ENCODE measurements around the gene RAG2.

The RAG2 gene

GRCh38 chr11:36598051-36598450, at the start of gene RAG2:
RAG2 (minus strand) TSS chr11:36598236; CDS start chr11:36594168, 4,068 bp downstream.
- no peak for DNase-seq

- no peak for DNase-seq
Observed at GRCh38 chr11:36638556-36638955, 40.5 kb upstream of the RAG2 start.

GRCh38 chr11:36635066-36635862, 37.2 kb upstream of the RAG2 start:
- no peak for DNase-seq

- no peak for DNase-seq
Observed at GRCh38 chr11:36631774-36632173, 33.7 kb upstream of the RAG2 start.

- DNase-seq = no peak
Observed at GRCh38 chr11:36628765-36629244, 30.8 kb upstream of the RAG2 start.

- DNase-seq = no peak
Observed at GRCh38 chr11:36628141-36628540, 30.1 kb upstream of the RAG2 start.

- DNase-seq = no peak
Observed at GRCh38 chr11:36627471-36627870, 29.4 kb upstream of the RAG2 start.

- DNase-seq = no peak
Observed at GRCh38 chr11:36627006-36627405, 29.0 kb upstream of the RAG2 start.

- DNase-seq = no peak
Observed at GRCh38 chr11:36623494-36623893, 25.5 kb upstream of the RAG2 start.

GRCh38 chr11:36622431-36623136, 24.5 kb upstream of the RAG2 start:
- DNase-seq = peak; percentile 25

- no peak for DNase-seq
Observed at GRCh38 chr11:36620246-36620645, 22.2 kb upstream of the RAG2 start.

- DNase-seq = peak; percentile 9
Observed at GRCh38 chr11:36619502-36619901, 21.5 kb upstream of the RAG2 start.

GRCh38 chr11:36618363-36619047, 20.5 kb upstream of the RAG2 start:
- DNase-seq = no peak

GRCh38 chr11:36617543-36618362, 19.7 kb upstream of the RAG2 start:
- no peak for DNase-seq

GRCh38 chr11:36615826-36616225, 17.8 kb upstream of the RAG2 start:
- no peak for DNase-seq

- no peak for DNase-seq
Observed at GRCh38 chr11:36609383-36609782, 11.3 kb upstream of the RAG2 start.

- DNase-seq = no peak
Observed at GRCh38 chr11:36608491-36609199, 10.6 kb upstream of the RAG2 start.

GRCh38 chr11:36605221-36606216, 7.5 kb upstream of the RAG2 start:
- no peak for DNase-seq

GRCh38 chr11:36602135-36602534, 4.1 kb upstream of the RAG2 start:
- no peak for DNase-seq

- no peak for DNase-seq
Observed at GRCh38 chr11:36601155-36601554, 3.1 kb upstream of the RAG2 start.

GRCh38 chr11:36600180-36600579, 2.1 kb upstream of the RAG2 start:
- DNase-seq = no peak
